SK-N-DZ (cell line): Measurements from ENCODE around the gene ROPN1L.

Source experiments
- DNase-seq: peaks from one replicate; pipeline ENCODE4 v3.0.0-alpha.2; 2015; ENCODE audit warnings: low spot score

The ROPN1L gene

GRCh38 chr5:10457682-10458574 is 16.2 kb downstream of the ROPN1L start:
- DNase-seq, result peak; percentile 85

- DNase-seq, result no peak
Measured at GRCh38 chr5:10459080-10460055, 17.7 kb downstream of the ROPN1L start.

- no peak for DNase-seq
Measured at GRCh38 chr5:10460252-10460906, 18.7 kb downstream of the ROPN1L start.

GRCh38 chr5:10461041-10461440 is 19.4 kb downstream of the ROPN1L start:
- no peak for DNase-seq

GRCh38 chr5:10461904-10462555 is 20.4 kb downstream of the ROPN1L start:
- DNase-seq, result no peak

GRCh38 chr5:10463566-10463965 is 21.9 kb downstream of the ROPN1L start:
- no peak for DNase-seq

- DNase-seq, result no peak
Measured at GRCh38 chr5:10464173-10464572, 22.5 kb downstream of the ROPN1L start.

GRCh38 chr5:10465726-10466125 is 24.0 kb downstream of the ROPN1L start:
- DNase-seq, result no peak

GRCh38 chr5:10466446-10467073 is 24.9 kb downstream of the ROPN1L start:
- DNase-seq, result no peak

GRCh38 chr5:10467281-10468198 is 25.9 kb downstream of the ROPN1L start:
- DNase-seq, result no peak

- no peak for DNase-seq
Measured at GRCh38 chr5:10468256-10468655, 26.6 kb downstream of the ROPN1L start.

- DNase-seq, result no peak
Measured at GRCh38 chr5:10469253-10470050, 27.8 kb downstream of the ROPN1L start.

GRCh38 chr5:10470669-10471068 is 29.0 kb downstream of the ROPN1L start:
- DNase-seq, result no peak

GRCh38 chr5:10471677-10472076 is 30.0 kb downstream of the ROPN1L start:
- no peak for DNase-seq

GRCh38 chr5:10474521-10475075 is 32.9 kb downstream of the ROPN1L start:
- DNase-seq, result no peak

- no peak for DNase-seq
Measured at GRCh38 chr5:10475931-10476676, 34.4 kb downstream of the ROPN1L start.

- no peak for DNase-seq
Measured at GRCh38 chr5:10476878-10477277, 35.2 kb downstream of the ROPN1L start.

GRCh38 chr5:10477943-10478342 is 36.3 kb downstream of the ROPN1L start:
- DNase-seq, result no peak
